Left lung (tissue), 10 donors: ENCODE measurements around the gene CREBRF. TPM values are rescaled to one million over a fixed set of nuclear protein-coding genes. Genes with fewer than 3 reads are reported as not detected.
"Not testable (repeated sequence)": the region's sequence is repeated elsewhere in the genome, so short reads cannot be mapped to it uniquely, and the experiment has no call there.

Experiments used
- ATAC-seq: fragments of 200-7000 bp; cut with Tn5 transposase; one replicate; pipeline ENCODE4 v1.9.1; 2020; ENCODE audit warnings: moderate library complexity
- DNase-seq, 4 donors: peaks; one replicate each; pipeline ENCODE4 v3.0.0-alpha.2; 2013 to 2020
- H3K27ac ChIP-seq, 2 donors: fragments of 200-600 bp; sonication (generic) in 1 of 2; one replicate each; pipeline versions ENCODE4 v1.5.0 to v1.8.0; 2020 to 2021
- H3K27me3 ChIP-seq, 2 donors: fragments of 200-600 bp; sonication (generic) in 1 of 2; one replicate each; pipeline versions ENCODE4 v1.5.0 to v1.8.0; 2020 to 2021
- H3K36me3 ChIP-seq, 2 donors: fragments of 200-600 bp; sonication (generic) in 1 of 2; one replicate each; pipeline versions ENCODE4 v1.5.0 to v1.8.0; 2020 to 2021
- H3K4me1 ChIP-seq, 2 donors: fragments of 200-600 bp; one replicate each; pipeline ENCODE4 v1.8.0; 2021
- H3K4me3 ChIP-seq, 2 donors: fragments of 200-600 bp; sonication (generic) in 1 of 2; one replicate each; pipeline versions ENCODE4 v1.5.0 to v1.8.0; 2020 to 2021; ENCODE audit warnings: mild to moderate bottlenecking in 1 of 2
- H3K9me3 ChIP-seq, 2 donors: fragments of 200-600 bp; sonication (generic) in 1 of 2; one replicate each; pipeline versions ENCODE4 v1.5.0 to v1.8.0; 2020 to 2021
- intact Hi-C, 2 donors: fragments of 100-400 bp; cut with DNase I; formaldehyde crosslinking; loops; one replicate each; pipeline versions ENCODE4 v1.11.2 to v1.14.2; 2022
- polyA plus RNA-seq, 6 donors: library from polyadenylated mRNA; unstranded; fragments of 120-200 nt; gene quantifications; one replicate each; pipeline ENCODE4 v1.2.1, GENCODE V29; 2013; ENCODE audit not compliant: insufficient read length in 6 of 6
- total RNA-seq, 2 donors: library from RNA; stranded (reverse); fragmentation: NEBNext Ultra II Directional; extraction: Animal tissue kit (Norgen Biotek cat#: 25700); gene quantifications; one replicate each; pipeline ENCODE4 v1.2.1, GENCODE V29; 2021
- TF ChIP-seq, protein P1 (sequence below), 2 donors: fragments of 200-600 bp; sonication (generic) in 1 of 2; IDR thresholded peaks; one replicate each; pipeline versions ENCODE4 v1.5.0 to v1.8.0; 2021; ENCODE audit warnings: antibody characterized with exemption in 2 of 2
- donor health status: DM: no; HTN: yes; CAD: no.
- donor health status: DM: no; HTN: no; CAD: no.

The CREBRF gene
- total and polyA plus RNA-seq, 8 donors = 14.7 to 34.4 (median 20.3) TPM

DNA sequence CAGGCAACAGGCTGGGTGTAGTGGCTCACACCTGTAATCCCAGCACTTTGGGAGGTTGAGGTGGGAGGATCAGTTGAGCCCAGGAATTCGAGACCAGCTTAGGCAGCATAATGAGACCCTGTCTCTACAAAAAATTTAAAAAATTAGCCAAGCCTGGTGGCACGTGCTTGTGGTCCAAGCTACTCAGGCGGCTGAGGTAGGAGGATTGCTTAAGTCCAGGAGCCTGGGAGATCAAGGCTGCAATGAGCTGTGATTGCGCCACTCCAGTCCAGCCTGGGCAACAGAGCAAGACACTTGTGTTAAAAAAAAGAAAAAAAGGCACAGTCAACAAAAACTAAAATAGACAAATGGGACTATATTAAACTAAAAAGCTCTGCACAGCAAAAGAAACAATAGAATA lies 43.3 kb upstream of the CREBRF start:
- intact Hi-C loops = no loop called here
- TF ChIP-seq, protein P1, sequence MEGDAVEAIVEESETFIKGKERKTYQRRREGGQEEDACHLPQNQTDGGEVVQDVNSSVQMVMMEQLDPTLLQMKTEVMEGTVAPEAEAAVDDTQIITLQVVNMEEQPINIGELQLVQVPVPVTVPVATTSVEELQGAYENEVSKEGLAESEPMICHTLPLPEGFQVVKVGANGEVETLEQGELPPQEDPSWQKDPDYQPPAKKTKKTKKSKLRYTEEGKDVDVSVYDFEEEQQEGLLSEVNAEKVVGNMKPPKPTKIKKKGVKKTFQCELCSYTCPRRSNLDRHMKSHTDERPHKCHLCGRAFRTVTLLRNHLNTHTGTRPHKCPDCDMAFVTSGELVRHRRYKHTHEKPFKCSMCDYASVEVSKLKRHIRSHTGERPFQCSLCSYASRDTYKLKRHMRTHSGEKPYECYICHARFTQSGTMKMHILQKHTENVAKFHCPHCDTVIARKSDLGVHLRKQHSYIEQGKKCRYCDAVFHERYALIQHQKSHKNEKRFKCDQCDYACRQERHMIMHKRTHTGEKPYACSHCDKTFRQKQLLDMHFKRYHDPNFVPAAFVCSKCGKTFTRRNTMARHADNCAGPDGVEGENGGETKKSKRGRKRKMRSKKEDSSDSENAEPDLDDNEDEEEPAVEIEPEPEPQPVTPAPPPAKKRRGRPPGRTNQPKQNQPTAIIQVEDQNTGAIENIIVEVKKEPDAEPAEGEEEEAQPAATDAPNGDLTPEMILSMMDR (IDR thresholded peaks at IDR 0.05) = no peak
- peak; percentile 13 for ATAC-seq
- Histone ChIP-seq H3K27me3 (no peaks in the 10 kb centered on the region), H3K36me3 (no peaks in the 10 kb centered on the region), H3K27ac (peak overlapping the region; percentile 64 to 84), H3K4me3 (no peak overlapping the region), H3K9me3 (no peaks in the 10 kb centered on the region), H3K4me1 (peaks cover 8 to 98% of the 10 kb centered on the region in 2 donors)
- DNase-seq = peak in 2 of 4 donors; percentile 77 to 86

DNA sequence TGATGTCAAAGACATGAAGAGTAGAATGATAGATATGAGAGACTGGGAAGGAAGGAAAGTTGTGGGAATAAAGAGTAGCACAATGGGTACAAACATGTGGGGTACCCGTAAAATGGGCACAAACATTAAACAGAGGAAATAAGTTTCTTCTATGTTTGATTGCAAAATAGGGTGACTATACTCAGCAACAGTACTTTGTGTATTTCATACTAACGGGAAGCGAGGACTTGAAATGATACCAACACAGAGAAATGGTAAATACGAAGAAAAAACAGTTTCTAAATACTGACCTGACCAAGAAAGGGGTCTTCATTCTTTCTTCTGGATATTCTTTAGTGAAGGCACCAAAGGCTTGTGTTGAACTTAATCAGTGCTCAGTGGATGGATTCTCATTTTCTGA lies 41.5 kb upstream of the CREBRF start:
- H3K27me3 ChIP-seq = no peaks in the 10 kb centered on the region
- H3K4me3 ChIP-seq = no peak overlapping the region
- no peak for DNase-seq
- peak overlapping the region; percentile 84 to 89 for H3K27ac ChIP-seq
- no peak for ATAC-seq
- peaks cover 8 to 97% of the 10 kb centered on the region in 2 donors for H3K4me1 ChIP-seq
- TF ChIP-seq, protein P1 (IDR thresholded peaks at IDR 0.05) = no peak
- H3K36me3 ChIP-seq = no peaks in the 10 kb centered on the region
- H3K9me3 ChIP-seq = no peaks in the 10 kb centered on the region
- intact Hi-C loops = no loop called here

DNA sequence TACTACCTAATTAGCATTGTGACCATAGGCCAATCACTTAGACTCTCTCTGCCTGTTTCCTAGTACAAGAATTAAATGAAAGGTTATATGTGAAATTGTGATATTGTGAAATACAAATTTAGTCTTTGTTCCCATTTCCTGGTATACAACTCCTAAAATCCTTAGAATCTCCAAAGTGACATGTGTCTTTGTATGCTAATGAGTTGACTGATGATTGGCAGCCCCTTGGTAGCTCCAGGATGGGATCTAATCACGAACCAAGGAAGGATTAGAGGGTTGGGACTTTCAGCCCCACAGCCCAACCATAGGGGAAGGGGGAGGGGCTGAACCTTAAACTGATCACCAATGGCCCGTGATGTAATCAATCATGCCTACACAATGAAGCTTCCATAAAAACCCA lies 41.0 kb upstream of the CREBRF start:
- Histone ChIP-seq H3K27ac (peak overlapping the region; percentile 84 to 89), H3K4me3 (no peak overlapping the region), H3K9me3 (no peaks in the 10 kb centered on the region), H3K27me3 (no peaks in the 10 kb centered on the region), H3K4me1 (peaks cover 8 to 91% of the 10 kb centered on the region in 2 donors), H3K36me3 (peaks cover 0 to 5% of the 10 kb centered on the region in 2 donors)
- ATAC-seq = no peak
- TF ChIP-seq, protein P1 (IDR thresholded peaks at IDR 0.05) = no peak
- intact Hi-C loops = no loop called here
- DNase-seq = no peak

DNA sequence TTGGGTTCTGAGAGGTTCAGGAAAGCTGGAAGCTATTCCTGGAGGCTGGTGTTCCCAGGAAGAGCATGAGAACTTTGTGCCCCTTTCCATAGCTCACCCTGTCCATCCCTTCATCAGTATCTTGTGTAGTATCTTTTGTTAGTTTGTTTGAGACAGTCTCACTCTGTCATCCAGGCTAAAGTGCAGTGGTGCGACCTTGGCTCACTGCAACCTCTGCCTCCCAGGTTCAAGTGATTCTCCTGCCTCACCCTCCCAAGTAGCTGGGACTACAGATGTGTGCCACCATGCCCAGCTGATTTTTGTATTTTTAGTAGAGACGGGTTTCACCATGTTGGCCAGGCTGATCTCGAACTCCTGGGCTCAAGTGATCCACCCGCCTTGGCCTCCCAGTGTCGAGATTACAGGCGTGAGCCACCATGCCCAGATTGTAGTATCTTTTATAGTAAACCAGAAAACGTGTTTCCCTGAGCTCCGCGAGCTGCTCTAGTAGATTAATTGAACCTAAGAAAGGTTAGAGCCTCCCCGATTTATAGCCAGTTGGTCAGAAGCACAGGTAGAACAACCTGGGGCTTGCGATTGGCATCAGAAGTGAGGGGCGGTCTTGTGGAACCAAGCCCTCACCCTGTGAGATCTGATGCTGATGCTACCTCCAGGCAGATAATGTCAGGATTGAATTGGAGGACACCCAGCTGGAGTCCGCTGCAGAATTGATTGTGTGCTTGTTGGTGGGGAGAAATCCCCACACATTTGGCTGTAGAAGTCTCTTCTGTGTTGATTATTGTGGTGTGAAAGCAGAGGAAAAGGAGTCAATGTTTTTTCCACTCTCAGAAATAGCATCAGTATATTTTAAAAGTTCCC lies 40.3 kb upstream of the CREBRF start:
- intact Hi-C loops = no loop called here
- Histone ChIP-seq H3K4me1 (peaks cover 8 to 85% of the 10 kb centered on the region in 2 donors), H3K36me3 (peaks cover 0 to 11% of the 10 kb centered on the region in 2 donors), H3K4me3 (no peak overlapping the region), H3K9me3 (no peaks in the 10 kb centered on the region), H3K27me3 (no peaks in the 10 kb centered on the region), H3K27ac (peak overlapping the region; percentile 84 to 89)
- DNase-seq (no peak), ATAC-seq (no peak)
- TF ChIP-seq, protein P1 (IDR thresholded peaks at IDR 0.05) = no peak

DNA sequence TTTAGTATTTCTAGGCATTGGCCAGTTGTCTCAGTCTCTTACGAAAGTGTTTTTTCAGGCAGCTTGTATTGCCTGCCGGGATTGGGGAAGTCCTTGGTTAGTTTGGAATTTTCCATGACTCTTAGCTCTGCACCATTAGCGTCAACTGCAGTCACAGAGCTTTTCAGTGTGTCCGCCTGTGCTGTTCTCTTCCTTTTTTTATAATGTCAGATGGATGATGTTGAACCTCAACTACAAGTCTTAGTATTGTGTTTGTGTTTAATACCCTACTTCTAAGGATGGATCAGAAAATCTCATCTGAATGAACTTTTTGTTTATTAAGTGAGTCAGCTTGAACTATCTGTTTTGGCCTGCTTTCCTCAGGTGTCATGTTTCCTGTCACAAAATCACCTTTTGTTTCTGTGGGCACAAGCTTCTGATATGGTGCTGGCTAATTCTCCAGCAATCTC lies 39.5 kb upstream of the CREBRF start:
- intact Hi-C loops = no loop called here
- peak in 1 of 4 donors; percentile 47 for DNase-seq
- Histone ChIP-seq H3K27me3 (no peaks in the 10 kb centered on the region), H3K9me3 (no peaks in the 10 kb centered on the region), H3K4me3 (no peak overlapping the region), H3K36me3 (peaks cover 0 to 19% of the 10 kb centered on the region in 2 donors), H3K4me1 (peaks cover 8 to 77% of the 10 kb centered on the region in 2 donors), H3K27ac (peak overlapping the region; percentile 84 to 89)
- peak; percentile 81 for ATAC-seq
- TF ChIP-seq, protein P1 (IDR thresholded peaks at IDR 0.05) = no peak

DNA sequence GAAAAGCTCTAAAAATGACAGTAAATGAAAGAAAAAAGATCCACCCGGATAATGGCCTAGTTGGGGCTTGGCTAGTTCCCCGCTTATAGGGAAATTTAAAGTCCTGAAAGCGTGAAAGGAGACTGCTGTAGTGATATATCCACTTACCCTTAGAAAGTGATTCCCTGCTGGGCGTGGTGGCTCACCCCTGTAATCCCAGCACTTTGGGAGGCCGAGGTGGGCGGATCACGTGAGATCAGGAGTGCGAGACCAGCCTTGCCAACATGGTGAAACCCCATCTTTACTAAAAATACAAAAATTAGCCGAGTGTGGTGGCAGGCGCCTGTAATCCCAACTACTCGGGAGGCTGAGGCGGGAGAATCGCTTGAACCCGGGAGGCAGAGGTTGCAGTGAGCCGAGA lies 39.1 kb upstream of the CREBRF start:
- Histone ChIP-seq H3K36me3 (peaks cover 0 to 24% of the 10 kb centered on the region in 2 donors), H3K27ac (peak overlapping the region; percentile 84 to 89), H3K4me1 (peaks cover 8 to 77% of the 10 kb centered on the region in 2 donors)
- H3K4me3 ChIP-seq, ATAC-seq, H3K27me3 ChIP-seq, intact Hi-C loops, H3K9me3 ChIP-seq, DNase-seq: not testable (repeated sequence)
